IPS DF 4.7 (cell line): ENCODE measurements around the gene EMID1.
"Not testable (repeated sequence)": the region's sequence is repeated elsewhere in the genome, so short reads cannot be mapped to it uniquely, and the experiment has no call there.

Source experiments
- DNase-seq: peaks from one replicate; pipeline ENCODE4 v3.0.0-alpha.2; 2013; ENCODE audit warnings: low spot score; ENCODE audit errors: extremely low read depth

EMID1 gene

GRCh38 chr22:29211066-29211465, 5.4 kb downstream of the EMID1 start:
- no peak for DNase-seq

- no peak for DNase-seq
Observed at GRCh38 chr22:29211466-29211865, 5.8 kb downstream of the EMID1 start.

GRCh38 chr22:29212743-29213142, 7.0 kb downstream of the EMID1 start:
- DNase-seq = no peak

DNA sequence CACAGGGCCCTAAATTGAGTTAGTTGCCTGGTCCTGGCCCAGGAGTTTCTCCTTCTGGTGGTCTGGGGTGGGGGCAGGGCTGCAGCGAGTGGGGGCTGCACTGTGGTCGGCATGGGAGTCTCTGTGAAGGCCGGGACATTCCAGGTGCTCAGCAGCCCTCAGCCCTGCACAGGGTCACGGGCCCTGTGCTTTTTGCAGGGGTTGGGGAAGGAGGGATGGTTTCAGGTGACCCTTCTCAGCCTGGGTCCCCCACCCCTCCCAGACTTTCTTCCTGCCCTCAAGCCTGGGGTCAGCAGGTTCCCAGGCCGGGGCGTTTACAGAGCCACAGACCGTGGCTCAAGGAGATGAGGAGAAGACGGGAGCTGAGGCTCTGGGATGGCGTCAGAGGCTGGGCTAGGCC, 7.8 kb downstream of the EMID1 start:
- DNase-seq = no peak

- no peak for DNase-seq
Observed at GRCh38 chr22:29214232-29214631, 8.5 kb downstream of the EMID1 start.

GRCh38 chr22:29215012-29215860, 9.5 kb downstream of the EMID1 start:
- no peak for DNase-seq

- DNase-seq = no peak
Observed at GRCh38 chr22:29216011-29216872, 10.5 kb downstream of the EMID1 start.

- DNase-seq = no peak
Observed at GRCh38 chr22:29216873-29217666, 11.4 kb downstream of the EMID1 start.

DNA sequence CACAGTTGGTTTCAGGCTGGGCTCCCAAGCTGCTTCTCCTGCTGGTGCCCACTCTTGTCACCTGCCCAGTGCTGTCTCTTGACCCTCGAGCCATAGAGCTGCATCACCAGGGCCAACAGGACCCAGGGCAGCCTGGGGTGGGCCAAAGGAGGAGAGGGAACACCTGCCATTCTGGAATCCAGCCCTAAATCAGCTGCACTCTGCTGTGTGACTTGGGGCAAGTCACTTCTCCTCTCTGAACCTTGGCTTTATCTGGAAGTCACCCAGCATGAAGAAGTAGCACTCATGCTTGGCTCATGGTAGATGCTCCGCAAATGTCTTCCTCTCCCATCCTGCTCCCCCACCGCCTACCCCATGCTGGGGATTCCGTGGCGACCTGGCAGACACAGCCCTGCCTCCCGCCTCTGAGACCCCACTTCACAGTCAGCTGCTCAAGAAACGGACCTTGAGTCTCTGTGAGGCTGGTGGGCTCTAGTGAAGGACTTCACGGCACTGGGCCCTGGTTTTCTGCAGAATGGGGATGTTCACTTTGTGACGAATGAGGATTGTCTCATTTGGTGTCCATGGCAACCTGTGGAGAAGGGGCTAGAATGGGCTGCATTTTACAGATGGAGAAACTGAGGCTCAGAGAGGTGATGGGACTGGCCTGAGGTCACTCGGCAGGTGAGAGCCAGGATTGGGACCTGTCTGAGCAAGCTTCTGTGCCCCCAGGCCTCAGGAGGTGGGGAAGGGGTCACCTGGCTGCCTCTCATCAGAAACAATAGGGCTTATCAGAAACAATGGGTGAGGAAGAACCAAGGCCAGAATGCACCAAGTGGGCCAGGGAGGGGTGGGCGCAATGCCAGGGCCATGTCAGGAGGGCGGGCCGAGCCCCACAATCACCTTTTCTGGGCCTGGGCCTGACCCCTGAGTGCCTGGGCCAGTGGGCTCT, 12.4 kb downstream of the EMID1 start:
- DNase-seq = no peak

GRCh38 chr22:29218758-29219408, 13.2 kb downstream of the EMID1 start:
- DNase-seq = no peak

DNA sequence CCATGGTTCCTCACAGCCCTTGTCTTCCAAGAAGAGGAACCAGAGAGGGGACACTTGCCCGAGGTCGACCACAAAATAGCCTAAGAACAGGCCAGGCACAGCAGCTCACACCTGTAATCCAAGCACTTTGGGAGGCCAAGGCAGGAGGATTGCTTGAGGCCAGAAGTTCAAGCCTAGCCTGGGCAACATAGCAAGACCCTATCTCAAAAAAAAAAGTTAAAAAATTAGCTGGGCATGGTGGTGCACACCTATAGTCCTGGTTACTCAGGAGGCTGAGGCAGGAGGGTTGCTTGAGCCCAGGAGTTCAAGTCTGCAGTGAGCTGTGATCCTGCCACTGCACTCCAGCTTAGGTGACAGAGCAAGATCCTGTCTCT, 13.7 kb downstream of the EMID1 start:
- not testable (repeated sequence) for DNase-seq

GRCh38 chr22:29219881-29220670, 14.4 kb downstream of the EMID1 start:
- no peak for DNase-seq

GRCh38 chr22:29224121-29224858, 18.6 kb downstream of the EMID1 start:
- no peak for DNase-seq

- no peak for DNase-seq
Observed at GRCh38 chr22:29224859-29225410, 19.2 kb downstream of the EMID1 start.

- no peak for DNase-seq
Observed at GRCh38 chr22:29225422-29226090, 19.9 kb downstream of the EMID1 start.

GRCh38 chr22:29226351-29226981, 20.8 kb downstream of the EMID1 start:
- DNase-seq = no peak
